ENCODE measurements around the gene LMTK2.

DNA sequence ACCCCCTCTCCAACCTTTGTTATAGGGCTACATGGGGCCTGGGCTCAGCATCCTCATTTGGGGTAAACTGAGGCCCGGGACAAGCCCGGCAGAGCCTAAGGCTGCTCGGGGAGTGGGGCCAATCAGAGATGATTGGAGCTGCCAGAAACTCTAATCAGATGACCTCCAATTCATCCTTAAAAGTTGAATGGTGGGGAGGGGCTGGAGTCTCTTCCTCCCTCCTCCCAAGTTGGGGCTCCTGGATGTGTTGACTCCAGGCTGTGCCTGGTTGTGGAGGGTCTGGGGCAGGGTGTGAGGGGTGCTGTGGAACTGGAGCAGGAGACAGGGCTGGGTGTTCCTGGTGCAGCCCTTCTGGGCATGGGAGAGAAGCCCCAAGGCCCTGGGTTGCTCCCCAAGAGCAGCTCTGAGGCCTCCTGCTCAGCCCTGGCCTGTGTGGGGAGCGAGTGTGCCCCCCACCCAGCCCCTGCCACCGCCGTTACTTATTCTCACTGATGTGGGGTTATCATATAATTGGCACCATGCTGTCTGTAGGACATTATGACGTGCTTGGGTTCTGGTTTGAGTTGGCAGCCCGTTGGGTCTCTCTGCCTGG is 106.7 kb downstream of the LMTK2 start:
- TF ChIP-seq, protein P1, sequence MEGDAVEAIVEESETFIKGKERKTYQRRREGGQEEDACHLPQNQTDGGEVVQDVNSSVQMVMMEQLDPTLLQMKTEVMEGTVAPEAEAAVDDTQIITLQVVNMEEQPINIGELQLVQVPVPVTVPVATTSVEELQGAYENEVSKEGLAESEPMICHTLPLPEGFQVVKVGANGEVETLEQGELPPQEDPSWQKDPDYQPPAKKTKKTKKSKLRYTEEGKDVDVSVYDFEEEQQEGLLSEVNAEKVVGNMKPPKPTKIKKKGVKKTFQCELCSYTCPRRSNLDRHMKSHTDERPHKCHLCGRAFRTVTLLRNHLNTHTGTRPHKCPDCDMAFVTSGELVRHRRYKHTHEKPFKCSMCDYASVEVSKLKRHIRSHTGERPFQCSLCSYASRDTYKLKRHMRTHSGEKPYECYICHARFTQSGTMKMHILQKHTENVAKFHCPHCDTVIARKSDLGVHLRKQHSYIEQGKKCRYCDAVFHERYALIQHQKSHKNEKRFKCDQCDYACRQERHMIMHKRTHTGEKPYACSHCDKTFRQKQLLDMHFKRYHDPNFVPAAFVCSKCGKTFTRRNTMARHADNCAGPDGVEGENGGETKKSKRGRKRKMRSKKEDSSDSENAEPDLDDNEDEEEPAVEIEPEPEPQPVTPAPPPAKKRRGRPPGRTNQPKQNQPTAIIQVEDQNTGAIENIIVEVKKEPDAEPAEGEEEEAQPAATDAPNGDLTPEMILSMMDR (conservative IDR thresholded peaks at IDR 0.05; ENCODE audit: low read length), result no peak
- TF ChIP-seq EZH2phosphoT487 (IDR thresholded peaks at IDR 0.05; ENCODE audit: borderline replicate concordance, low read depth, low read length), result no peak

Data from OCI-LY7 (cell line).